ENCODE data around the gene SLFN14. TPM values are rescaled to one million over a fixed set of nuclear protein-coding genes. Genes with fewer than 3 reads are reported as not detected.

Gene SLFN14
- total RNA-seq, 4 donors from 2014 or later, result not detected

DNA sequence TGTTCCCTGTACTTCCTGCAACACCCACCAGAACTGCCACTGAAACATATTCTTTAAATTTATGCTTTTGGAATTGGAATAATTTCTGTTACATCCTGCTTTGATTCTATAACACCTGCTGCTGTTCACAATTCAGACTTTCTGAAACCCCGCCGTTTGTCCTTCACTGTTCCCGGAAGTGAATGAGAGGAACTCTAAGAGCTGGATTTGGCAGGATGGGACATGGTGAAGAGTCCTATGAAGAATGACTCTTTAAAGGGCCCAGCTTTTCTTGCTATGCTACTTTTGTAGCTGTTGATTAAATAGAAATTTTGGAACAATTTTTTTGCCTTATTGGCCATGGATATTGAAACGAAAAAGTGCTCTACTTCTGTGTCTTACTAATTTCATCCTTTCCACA is 35.5 kb upstream of the SLFN14 start:
- TF ChIP-seq, protein P1, sequence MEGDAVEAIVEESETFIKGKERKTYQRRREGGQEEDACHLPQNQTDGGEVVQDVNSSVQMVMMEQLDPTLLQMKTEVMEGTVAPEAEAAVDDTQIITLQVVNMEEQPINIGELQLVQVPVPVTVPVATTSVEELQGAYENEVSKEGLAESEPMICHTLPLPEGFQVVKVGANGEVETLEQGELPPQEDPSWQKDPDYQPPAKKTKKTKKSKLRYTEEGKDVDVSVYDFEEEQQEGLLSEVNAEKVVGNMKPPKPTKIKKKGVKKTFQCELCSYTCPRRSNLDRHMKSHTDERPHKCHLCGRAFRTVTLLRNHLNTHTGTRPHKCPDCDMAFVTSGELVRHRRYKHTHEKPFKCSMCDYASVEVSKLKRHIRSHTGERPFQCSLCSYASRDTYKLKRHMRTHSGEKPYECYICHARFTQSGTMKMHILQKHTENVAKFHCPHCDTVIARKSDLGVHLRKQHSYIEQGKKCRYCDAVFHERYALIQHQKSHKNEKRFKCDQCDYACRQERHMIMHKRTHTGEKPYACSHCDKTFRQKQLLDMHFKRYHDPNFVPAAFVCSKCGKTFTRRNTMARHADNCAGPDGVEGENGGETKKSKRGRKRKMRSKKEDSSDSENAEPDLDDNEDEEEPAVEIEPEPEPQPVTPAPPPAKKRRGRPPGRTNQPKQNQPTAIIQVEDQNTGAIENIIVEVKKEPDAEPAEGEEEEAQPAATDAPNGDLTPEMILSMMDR (IDR thresholded peaks at IDR 0.05; ENCODE audit: low read depth), result no peak

DNA sequence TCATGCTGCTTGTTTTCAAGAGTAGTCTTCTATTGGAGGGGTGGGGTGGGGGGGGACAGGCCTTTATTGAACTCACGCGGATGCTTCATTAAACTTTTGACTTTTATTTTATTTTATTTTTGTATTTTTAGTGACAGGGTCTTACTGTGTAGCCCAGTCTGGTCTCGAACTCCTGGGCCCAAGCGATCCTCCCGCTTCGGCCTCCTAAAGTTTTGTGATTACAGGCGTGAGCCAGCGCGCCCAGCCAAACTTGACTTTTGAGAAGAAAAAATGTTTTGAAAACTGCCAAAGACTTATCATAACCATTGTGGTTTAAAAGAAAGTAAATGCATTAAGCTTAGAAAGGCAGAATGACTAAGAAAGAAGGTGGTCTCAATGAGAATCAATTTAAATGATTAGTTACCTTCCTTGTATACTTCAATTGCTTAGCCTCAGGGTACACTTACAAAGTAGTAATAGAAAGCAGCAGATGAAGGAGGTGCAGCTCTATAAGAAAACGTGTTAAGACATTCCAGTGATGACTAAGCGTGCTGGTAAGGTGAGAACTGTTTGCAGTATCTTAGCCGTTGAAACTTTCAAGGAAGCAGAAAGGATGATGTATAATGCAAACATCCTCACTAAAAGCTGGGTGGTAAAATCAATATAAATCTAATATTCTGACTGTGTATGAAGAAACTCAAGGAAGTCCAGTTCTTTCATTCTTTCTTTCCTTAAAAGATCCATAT is 27.7 kb upstream of the SLFN14 start:
- TF ChIP-seq, protein P1 (IDR thresholded peaks at IDR 0.05; ENCODE audit: low read depth), result no peak

DNA sequence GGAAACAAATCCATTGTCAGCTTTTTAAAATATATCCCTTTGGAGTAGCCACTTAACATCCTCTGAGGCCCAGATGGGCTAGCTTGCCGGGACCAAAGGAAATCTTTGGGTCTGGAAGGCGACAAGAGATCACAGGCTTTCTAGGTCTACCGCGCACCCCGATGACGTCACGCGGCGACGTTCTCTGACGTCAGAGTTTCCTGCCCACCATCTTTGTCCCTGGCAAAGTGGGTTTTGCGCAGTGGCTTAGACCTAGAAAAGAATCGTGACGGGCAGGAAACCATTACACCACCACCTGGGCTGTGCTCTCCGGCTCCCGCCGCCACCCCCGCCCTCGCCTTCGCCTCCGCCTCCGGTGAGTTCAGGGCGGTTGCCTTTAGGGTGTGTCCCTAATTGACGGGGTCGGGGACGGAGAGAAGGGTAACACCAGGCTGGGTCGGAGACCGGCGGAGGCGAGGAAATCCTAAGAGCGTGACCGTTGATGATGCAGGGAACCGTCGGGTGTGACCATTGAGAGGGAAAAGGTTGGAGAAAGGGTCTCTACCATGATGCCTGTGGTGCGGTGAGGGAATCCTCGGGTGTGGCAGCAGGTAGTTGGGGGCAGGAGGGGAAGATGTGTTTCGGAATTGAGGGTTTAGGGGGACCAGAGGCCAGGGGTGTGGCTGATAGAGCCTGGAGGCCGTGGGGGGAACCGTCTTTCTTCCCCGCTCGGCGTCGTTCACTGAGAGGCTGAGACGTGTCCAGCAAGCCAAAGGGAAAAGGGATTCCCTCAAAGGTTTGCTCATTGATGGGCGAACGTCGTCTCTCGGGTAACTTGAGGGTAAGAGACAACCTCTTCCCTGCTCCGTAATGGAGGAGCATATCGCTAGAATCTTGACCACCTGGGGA is 26.7 kb upstream of the SLFN14 start, which contains the start of gene AP2B1:
Gene AP2B1, plus strand, starts transcription at position 249 of the 888 bp plus-strand sequence. CDS start 6,709 bp downstream, outside the sequence.
- TF ChIP-seq, protein P1 (IDR thresholded peaks at IDR 0.05; ENCODE audit: low read depth), result no peak

DNA sequence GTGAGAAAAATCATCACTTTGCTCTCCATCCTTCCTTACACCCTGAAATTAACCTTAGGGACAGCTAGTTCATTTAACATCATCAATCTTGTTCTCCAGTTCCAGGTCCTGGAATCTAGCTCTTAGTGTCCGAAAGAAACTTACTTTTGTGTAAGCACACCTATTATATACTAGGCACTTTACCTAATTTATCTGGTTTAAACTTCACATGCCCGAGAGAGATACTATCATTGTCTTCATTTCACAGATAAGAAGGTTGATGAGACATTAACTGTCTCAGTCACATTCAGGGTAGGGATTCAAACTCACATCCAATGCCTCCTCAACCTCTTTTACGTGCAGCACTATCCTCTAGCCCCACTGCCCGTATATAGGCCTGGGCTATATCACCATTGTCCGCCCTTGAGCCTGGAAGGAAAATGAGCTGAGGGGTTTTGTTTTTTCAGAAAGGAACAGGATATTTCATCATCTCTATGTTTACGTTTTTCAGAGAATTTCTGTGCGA is 26.0 kb upstream of the SLFN14 start:
- TF ChIP-seq, protein P1 (IDR thresholded peaks at IDR 0.05; ENCODE audit: low read depth), result no peak

DNA sequence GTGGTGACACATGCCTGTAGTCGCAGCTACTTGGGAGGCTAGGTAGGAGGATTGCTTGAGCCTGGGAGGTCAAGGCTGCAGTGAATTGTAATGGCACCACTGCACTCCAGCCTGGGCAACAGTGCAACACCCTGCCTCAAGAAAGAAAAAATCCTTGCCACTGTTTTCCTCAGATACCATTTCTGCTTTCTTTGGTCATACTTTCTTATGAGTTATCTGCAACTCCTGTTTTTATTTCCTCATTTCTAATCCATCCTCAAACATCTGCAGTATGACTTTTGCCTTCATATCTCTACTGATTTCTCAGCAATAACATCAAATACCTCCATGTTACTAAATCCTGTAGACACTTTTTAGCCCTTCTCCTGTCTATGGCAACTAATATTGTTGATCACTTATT is 23.4 kb upstream of the SLFN14 start:
- TF ChIP-seq, protein P1 (IDR thresholded peaks at IDR 0.05; ENCODE audit: low read depth), result no peak

DNA sequence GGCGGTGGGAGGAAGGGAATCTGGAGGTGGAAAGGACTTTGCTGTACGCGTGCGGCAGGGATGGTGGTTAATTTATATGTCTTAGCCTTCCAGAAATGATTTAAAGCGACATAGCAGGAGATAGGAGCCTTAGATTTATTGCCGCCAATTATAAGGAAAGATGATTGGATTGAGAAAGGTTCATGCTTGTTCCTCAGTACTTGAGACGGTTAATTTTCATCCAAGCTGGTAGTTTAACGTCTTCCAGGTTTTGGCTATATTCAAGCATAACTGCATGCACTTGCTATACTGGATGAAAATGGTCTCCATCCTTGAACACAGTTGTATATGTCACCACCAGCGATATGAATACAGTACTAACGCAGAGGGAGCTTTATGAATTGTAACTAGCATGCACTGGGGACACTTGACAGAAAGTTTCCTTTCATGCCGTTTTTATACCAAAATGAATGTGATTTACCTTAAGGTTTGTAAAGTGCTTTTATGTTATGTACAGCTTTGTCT is 18.4 kb upstream of the SLFN14 start:
- TF ChIP-seq, protein P1 (IDR thresholded peaks at IDR 0.05; ENCODE audit: low read depth), result no peak
